Aorta (tissue), 5 donors: ENCODE data around the gene GPC3. TPM values are rescaled to one million over a fixed set of nuclear protein-coding genes. Genes with fewer than 3 reads are reported as not detected.
"Not testable (repeated sequence)": the region's sequence is repeated elsewhere in the genome, so short reads cannot be mapped to it uniquely, and the experiment has no call there.

Experiments
- ATAC-seq: fragments of 200-7000 bp; cut with Tn5 transposase; one replicate; pipeline ENCODE4 v1.9.1; 2022; ENCODE audit warnings: moderate library complexity; ENCODE audit not compliant: low FRiP score
- DNase-seq, 2 donors: peaks; one replicate each; pipeline ENCODE4 v3.0.0-alpha.2; 2020
- H3K27ac ChIP-seq, 2 donors: one replicate each; pipeline ENCODE4 v1.5.1; 2013; ENCODE audit warnings: low read length in 2 of 2, mild to moderate bottlenecking in 2 of 2, moderate library complexity in 2 of 2, control low read depth in 1 of 2, inconsistent platforms in 1 of 2, low read depth in 1 of 2
- H3K27me3 ChIP-seq, 2 donors: one replicate each; pipeline ENCODE4 v1.6.1; 2013; ENCODE audit warnings: control low read depth in 1 of 2, low read length in 1 of 2, mild to moderate bottlenecking in 1 of 2, moderate library complexity in 1 of 2; ENCODE audit not compliant: insufficient read depth in 2 of 2, control insufficient read depth in 1 of 2
- H3K36me3 ChIP-seq, 2 donors: one replicate each; pipeline ENCODE4 v1.6.1; 2013; ENCODE audit warnings: control low read depth in 1 of 2, low read length in 1 of 2, mild to moderate bottlenecking in 1 of 2; ENCODE audit not compliant: insufficient read depth in 2 of 2, control insufficient read depth in 1 of 2
- H3K4me1 ChIP-seq, 2 donors: one replicate each; pipeline ENCODE4 v1.6.1; 2013; ENCODE audit warnings: low read length in 2 of 2, control low read depth in 1 of 2, mild to moderate bottlenecking in 1 of 2, moderate library complexity in 1 of 2; ENCODE audit not compliant: insufficient read depth in 2 of 2, control insufficient read depth in 1 of 2
- H3K4me3 ChIP-seq, 2 donors: one replicate each; pipeline ENCODE4 v1.5.1; 2013; ENCODE audit warnings: low read length in 2 of 2, control low read depth in 1 of 2, mild to moderate bottlenecking in 1 of 2
- H3K9me3 ChIP-seq: one replicate; pipeline ENCODE4 v1.6.1; 2013; ENCODE audit warnings: mild to moderate bottlenecking, low read length; ENCODE audit not compliant: control insufficient read depth
- WGBS, 2 donors: extraction: QIAGEN DNeasy Blood & Tissue Kit; methylation state at CpG; one replicate each; pipeline ENCODE4 v1.1.7; 2013; 5-methylcytosine and 5-hydroxymethylcytosine counted together
- intact Hi-C, 2 donors: fragments of 100-400 bp; cut with DNase I; formaldehyde crosslinking; loops; one replicate each; pipeline versions ENCODE4 v1.14.2 to v1.15.0; 2022
- polyA plus RNA-seq, 2 donors: library from polyadenylated mRNA; stranded (reverse); fragments of 200-250 nt; gene quantifications; one replicate each; pipeline ENCODE4 v1.2.3, GENCODE V29; 2013
- total RNA-seq, 2 donors: library from RNA; stranded (reverse); fragmentation: NEBNext Ultra II Directional; extraction: Animal tissue kit (Norgen Biotek cat#: 25700); gene quantifications; one replicate each; pipeline ENCODE4 v1.2.1, GENCODE V29; 2021
- donor health status: healthy with polysubstance abuse.
- donor health status: Bipolar disorder and iron deficiency.
- donor health status: DM: no; HTN: no; CAD: no.
- donor health status: DM: no; HTN: no; CAD: no.
- donor health status: DM: yes; HTN: yes; CAD: no.

GPC3 gene
- total and polyA plus RNA-seq, 4 donors, result 1.1 to 13.2 (median 5.0) TPM

- H3K4me3 ChIP-seq, result no peak overlapping the region
- 72% methylated on average over 4 of the region's 4 CpGs for WGBS, 2 donors
- no peak for ATAC-seq
- H3K27me3 ChIP-seq, result no peaks in the 10 kb centered on the region
- intact Hi-C loops, result loop anchor here in 1 of 2 donors (10.0 kb wide), 1 partner anchor 225 kb away; no protein-coding TSS in a partner anchor
- H3K4me1 ChIP-seq, result no peaks in the 10 kb centered on the region
- H3K9me3 ChIP-seq, result no peaks in the 10 kb centered on the region
- no peaks in the 10 kb centered on the region for H3K36me3 ChIP-seq
- no peak overlapping the region for H3K27ac ChIP-seq
- DNase-seq, result no peak
Measured at GRCh38 chrX:134019567-134020206, 34.3 kb upstream of the GPC3 start.

GRCh38 chrX:134016309-134016708, 30.9 kb upstream of the GPC3 start:
- H3K27me3 ChIP-seq, intact Hi-C loops, H3K9me3 ChIP-seq, H3K27ac ChIP-seq, ATAC-seq, H3K4me3 ChIP-seq, H3K36me3 ChIP-seq, DNase-seq, H3K4me1 ChIP-seq: not testable (repeated sequence)
- WGBS, 2 donors, result 48 to 84% methylated on average over 1 of the region's 1 CpG

GRCh38 chrX:134015510-134015909, 30.1 kb upstream of the GPC3 start:
- intact Hi-C loops, H3K27me3 ChIP-seq, H3K27ac ChIP-seq, H3K4me1 ChIP-seq, H3K36me3 ChIP-seq, ATAC-seq, H3K9me3 ChIP-seq, H3K4me3 ChIP-seq, DNase-seq: not testable (repeated sequence)
- 91 to 94% methylated on average over 2 of the region's 3 CpGs for WGBS, 2 donors

- no peaks in the 10 kb centered on the region for H3K9me3 ChIP-seq
- no peaks in the 10 kb centered on the region for H3K4me1 ChIP-seq
- no peak overlapping the region for H3K27ac ChIP-seq
- WGBS, 2 donors, result 47 to 59% methylated on average over 4 of the region's 4 CpGs
- H3K27me3 ChIP-seq, result no peaks in the 10 kb centered on the region
- no peak for DNase-seq
- no peak overlapping the region for H3K4me3 ChIP-seq
- no peak for ATAC-seq
- no peaks in the 10 kb centered on the region for H3K36me3 ChIP-seq
- intact Hi-C loops, result no loop called here
Measured at GRCh38 chrX:134013524-134013923, 28.1 kb upstream of the GPC3 start.

GRCh38 chrX:134013092-134013497, 27.7 kb upstream of the GPC3 start:
- no peaks in the 10 kb centered on the region for H3K27me3 ChIP-seq
- ATAC-seq, result peak; percentile 33
- no peak overlapping the region for H3K27ac ChIP-seq
- H3K4me1 ChIP-seq, result no peaks in the 10 kb centered on the region
- intact Hi-C loops, result no loop called here
- H3K36me3 ChIP-seq, result no peaks in the 10 kb centered on the region
- no peak for DNase-seq
- WGBS, 2 donors, result 45 to 64% methylated on average over 1 of the region's 1 CpG
- H3K4me3 ChIP-seq, result no peak overlapping the region
- H3K9me3 ChIP-seq, result no peaks in the 10 kb centered on the region

GRCh38 chrX:134010690-134011089, 25.3 kb upstream of the GPC3 start:
- intact Hi-C loops, result no loop called here
- no peak for ATAC-seq
- Histone ChIP-seq H3K36me3 (no peaks in the 10 kb centered on the region), H3K4me3 (no peak overlapping the region), H3K27me3 (no peaks in the 10 kb centered on the region), H3K4me1 (no peaks in the 10 kb centered on the region), H3K27ac (no peak overlapping the region), H3K9me3 (no peaks in the 10 kb centered on the region)
- 36 to 67% methylated on average over 1 of the region's 1 CpG for WGBS, 2 donors
- no peak for DNase-seq

GRCh38 chrX:134007716-134008115, 22.3 kb upstream of the GPC3 start:
- Histone ChIP-seq H3K27ac (no peak overlapping the region), H3K36me3 (no peaks in the 10 kb centered on the region), H3K4me1 (no peaks in the 10 kb centered on the region), H3K9me3 (no peaks in the 10 kb centered on the region), H3K4me3 (no peak overlapping the region), H3K27me3 (no peaks in the 10 kb centered on the region)
- intact Hi-C loops, result no loop called here
- no peak for DNase-seq
- ATAC-seq, result no peak
- 38 to 79% methylated on average over 1 of the region's 1 CpG for WGBS, 2 donors

- ATAC-seq, result no peak
- Histone ChIP-seq H3K4me3 (no peak overlapping the region), H3K27ac (no peak overlapping the region), H3K4me1 (no peaks in the 10 kb centered on the region), H3K9me3 (no peaks in the 10 kb centered on the region), H3K36me3 (no peaks in the 10 kb centered on the region), H3K27me3 (no peaks in the 10 kb centered on the region)
- no peak for DNase-seq
- intact Hi-C loops, result no loop called here
- WGBS, 2 donors, result 73 to 91% methylated on average over 2 of the region's 2 CpGs
Measured at GRCh38 chrX:134006484-134007161, 21.2 kb upstream of the GPC3 start.

- no peak for ATAC-seq
- Histone ChIP-seq H3K4me3 (no peak overlapping the region), H3K9me3 (no peaks in the 10 kb centered on the region), H3K36me3 (no peaks in the 10 kb centered on the region), H3K27me3 (no peaks in the 10 kb centered on the region), H3K4me1 (peaks cover 0 to 1% of the 10 kb centered on the region in 2 donors), H3K27ac (no peak overlapping the region)
- intact Hi-C loops, result no loop called here
- WGBS, 2 donors, result 49 to 56% methylated on average over 2 of the region's 2 CpGs
- DNase-seq, result no peak
Measured at GRCh38 chrX:134004084-134004483, 18.7 kb upstream of the GPC3 start.
